Renal pelvis (tissue), 12 donors: ENCODE data around the gene GPR137B. TPM values are rescaled to one million over a fixed set of nuclear protein-coding genes. Genes with fewer than 3 reads are reported as not detected.

ENCODE experiments used
- DNase-seq: peaks from one replicate; pipeline ENCODE4 v3.0.0-alpha.2; 2013
- long read RNA-seq, 16 experiments: transcript quantifications; one replicate each; lab custom pipeline, GENCODE V29; 2026
- polyA plus RNA-seq, 3 donors: library from polyadenylated mRNA; unstranded; fragments of 120-200 nt; gene quantifications; one replicate each; pipeline ENCODE4 v1.2.1, GENCODE V29; 2013; ENCODE audit not compliant: insufficient read length in 3 of 3

Gene GPR137B, protein sequence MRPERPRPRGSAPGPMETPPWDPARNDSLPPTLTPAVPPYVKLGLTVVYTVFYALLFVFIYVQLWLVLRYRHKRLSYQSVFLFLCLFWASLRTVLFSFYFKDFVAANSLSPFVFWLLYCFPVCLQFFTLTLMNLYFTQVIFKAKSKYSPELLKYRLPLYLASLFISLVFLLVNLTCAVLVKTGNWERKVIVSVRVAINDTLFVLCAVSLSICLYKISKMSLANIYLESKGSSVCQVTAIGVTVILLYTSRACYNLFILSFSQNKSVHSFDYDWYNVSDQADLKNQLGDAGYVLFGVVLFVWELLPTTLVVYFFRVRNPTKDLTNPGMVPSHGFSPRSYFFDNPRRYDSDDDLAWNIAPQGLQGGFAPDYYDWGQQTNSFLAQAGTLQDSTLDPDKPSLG
- polyA plus RNA-seq = 10 to 100 TPM; 36.5 to 38.7 (median 37.7) TPM
- long read RNA-seq, donor 1, transcript GPR137B-202 (7 exons, 2,042 nt) = major isoform, 6 of 6 reads
- long read RNA-seq, donor 1, partial matches to known transcripts = 0 of 6 reads
- long read RNA-seq, donor 1, other reads (novel, unspliced or antisense) = 0 of 6 reads
- long read RNA-seq, donor 2, transcript GPR137B-202 (7 exons, 2,042 nt) = major isoform, 14 of 14 reads
- long read RNA-seq, donor 2, partial matches to known transcripts = 0 of 14 reads
- long read RNA-seq, donor 2, other reads (novel, unspliced or antisense) = 0 of 14 reads
- long read RNA-seq, donor 3, transcript GPR137B-202 (7 exons, 2,042 nt) = major isoform, 7 of 7 reads
- long read RNA-seq, donor 3, partial matches to known transcripts = 0 of 7 reads
- long read RNA-seq, donor 3, other reads (novel, unspliced or antisense) = 0 of 7 reads
- long read RNA-seq, donor 4, partial matches to known transcripts = 0 of 3 reads
- long read RNA-seq, donor 4, other reads (novel, unspliced or antisense) = 0 of 3 reads
- long read RNA-seq, donor 5, partial matches to known transcripts = 0 of 1 reads
- long read RNA-seq, donor 5, other reads (novel, unspliced or antisense) = 0 of 1 reads
- long read RNA-seq, donor 6, transcript GPR137B-202 (7 exons, 2,042 nt) = major isoform, 5 of 11 reads
- long read RNA-seq, donor 6, partial matches to known transcripts = 6 of 11 reads
- long read RNA-seq, donor 6, other reads (novel, unspliced or antisense) = 0 of 11 reads
- long read RNA-seq, donor 7, transcript GPR137B-202 (7 exons, 2,042 nt) = major isoform, 11 of 11 reads
- long read RNA-seq, donor 7, partial matches to known transcripts = 0 of 11 reads
- long read RNA-seq, donor 7, other reads (novel, unspliced or antisense) = 0 of 11 reads
- long read RNA-seq, donor 8, partial matches to known transcripts = 0 of 1 reads
- long read RNA-seq, donor 8, other reads (novel, unspliced or antisense) = 0 of 1 reads
- long read RNA-seq, donor 9, transcript GPR137B-202 (7 exons, 2,042 nt) = major isoform, 16 of 16 reads
- long read RNA-seq, donor 9, partial matches to known transcripts = 0 of 16 reads
- long read RNA-seq, donor 9, other reads (novel, unspliced or antisense) = 0 of 16 reads
- long read RNA-seq, donor 10, transcript GPR137B-202 (7 exons, 2,042 nt) = major isoform, 10 of 15 reads
- long read RNA-seq, donor 10, partial matches to known transcripts = 5 of 15 reads
- long read RNA-seq, donor 10, other reads (novel, unspliced or antisense) = 0 of 15 reads
- long read RNA-seq, donor 11, transcript GPR137B-202 (7 exons, 2,042 nt) = major isoform, 5 of 5 reads
- long read RNA-seq, donor 11, partial matches to known transcripts = 0 of 5 reads
- long read RNA-seq, donor 11, other reads (novel, unspliced or antisense) = 0 of 5 reads
- long read RNA-seq, donor 12, transcript GPR137B-202 (7 exons, 2,042 nt) = major isoform, 13 of 58 reads
- long read RNA-seq, donor 12, partial matches to known transcripts = 45 of 58 reads
- long read RNA-seq, donor 12, other reads (novel, unspliced or antisense) = 0 of 58 reads
- long read RNA-seq, donor 13, partial matches to known transcripts = 0 of 3 reads
- long read RNA-seq, donor 13, other reads (novel, unspliced or antisense) = 0 of 3 reads
- long read RNA-seq, donor 14 = 0 reads
- long read RNA-seq, donor 15, transcript GPR137B-202 (7 exons, 2,042 nt) = major isoform, 6 of 6 reads
- long read RNA-seq, donor 15, partial matches to known transcripts = 0 of 6 reads
- long read RNA-seq, donor 15, other reads (novel, unspliced or antisense) = 0 of 6 reads
- long read RNA-seq, donor 16, transcript GPR137B-202 (7 exons, 2,042 nt) = major isoform, 8 of 8 reads
- long read RNA-seq, donor 16, partial matches to known transcripts = 0 of 8 reads
- long read RNA-seq, donor 16, other reads (novel, unspliced or antisense) = 0 of 8 reads

DNA sequence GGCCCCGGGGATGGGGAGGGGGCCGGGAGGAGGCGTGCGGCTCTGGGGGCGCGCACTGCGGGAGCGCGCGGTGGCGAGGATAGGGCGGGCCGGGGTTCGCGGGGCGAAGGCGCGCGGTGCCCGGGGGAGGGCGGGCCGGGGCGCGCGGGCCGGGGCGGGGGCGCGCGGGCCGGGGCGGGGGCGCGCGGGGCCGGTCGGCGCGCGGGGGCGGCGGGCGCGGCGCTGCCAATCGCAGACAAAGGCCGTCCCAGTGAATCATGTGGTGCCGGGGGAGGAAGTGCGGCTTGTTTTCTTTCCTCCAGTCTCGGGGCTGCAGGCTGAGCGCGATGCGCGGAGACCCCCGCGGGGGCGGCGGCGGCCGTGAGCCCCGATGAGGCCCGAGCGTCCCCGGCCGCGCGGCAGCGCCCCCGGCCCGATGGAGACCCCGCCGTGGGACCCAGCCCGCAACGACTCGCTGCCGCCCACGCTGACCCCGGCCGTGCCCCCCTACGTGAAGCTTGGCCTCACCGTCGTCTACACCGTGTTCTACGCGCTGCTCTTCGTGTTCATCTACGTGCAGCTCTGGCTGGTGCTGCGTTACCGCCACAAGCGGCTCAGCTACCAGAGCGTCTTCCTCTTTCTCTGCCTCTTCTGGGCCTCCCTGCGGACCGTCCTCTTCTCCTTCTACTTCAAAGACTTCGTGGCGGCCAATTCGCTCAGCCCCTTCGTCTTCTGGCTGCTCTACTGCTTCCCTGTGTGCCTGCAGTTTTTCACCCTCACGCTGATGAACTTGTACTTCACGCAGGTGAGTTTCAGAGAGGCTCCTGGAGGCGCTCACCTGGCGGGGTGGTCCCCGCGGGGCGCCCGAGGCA lies at the start of gene GPR137B:
Gene GPR137B (plus strand): TSS at position 287 of the 851 bp plus-strand sequence. CDS start 84 bp downstream, at position 371.
- DNase-seq = no peak

DNA sequence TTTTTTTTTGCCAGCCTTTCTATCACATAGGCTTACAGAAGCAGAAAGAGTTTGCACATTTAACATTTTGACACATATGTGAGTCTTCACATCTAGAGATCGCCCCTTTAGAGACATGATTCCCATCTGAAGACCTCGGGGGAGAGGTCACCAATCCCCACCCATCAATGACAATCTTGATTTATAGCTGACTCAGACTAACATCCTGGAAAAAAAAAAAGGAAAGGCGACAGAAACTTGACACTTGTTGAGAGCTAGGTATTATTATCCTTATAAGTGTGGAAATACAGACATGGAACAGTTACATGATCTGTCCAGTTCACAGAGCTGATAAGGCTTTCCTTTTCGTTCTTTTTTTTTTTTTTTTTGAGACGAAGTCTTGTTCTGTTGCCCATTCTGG lies 49.4 kb upstream of the GPR137B start:
- no peak for DNase-seq

DNA sequence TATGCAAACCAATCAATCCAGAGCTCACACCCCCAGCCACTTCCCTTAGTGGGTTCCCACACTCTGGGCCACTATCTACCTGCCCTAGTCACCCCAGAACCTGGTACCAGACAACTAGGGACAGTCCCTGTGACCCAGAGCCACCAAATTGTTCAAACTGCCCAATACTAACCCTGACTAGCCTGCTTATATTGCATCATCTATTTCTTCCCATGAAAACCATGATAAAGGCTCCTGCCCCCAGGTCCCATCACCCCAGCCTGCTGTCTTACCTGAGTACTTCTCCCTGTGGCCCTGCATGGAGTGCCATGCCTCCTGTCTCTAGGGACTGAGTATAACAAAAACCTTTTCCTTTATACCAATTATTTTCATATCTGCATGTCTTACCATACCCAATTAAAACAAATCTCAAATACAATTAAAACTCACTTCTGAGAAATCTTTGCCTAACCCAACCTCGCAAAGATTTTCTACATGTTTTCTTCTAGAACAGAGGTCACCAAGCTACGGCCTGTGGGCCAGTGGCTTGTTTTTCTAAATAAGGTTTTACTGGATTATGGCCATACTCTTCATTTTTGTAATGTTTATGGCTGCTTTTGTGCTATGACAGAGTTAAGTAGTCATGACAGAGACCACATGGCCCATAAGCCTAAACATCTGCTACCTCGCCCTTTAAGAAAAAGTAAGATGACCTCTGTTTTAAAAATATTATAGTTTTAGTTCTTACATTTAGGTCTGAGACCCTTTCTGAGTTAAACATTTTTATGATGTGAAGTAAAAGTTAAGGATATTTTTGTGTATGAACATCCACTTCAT lies 46.4 kb upstream of the GPR137B start:
- DNase-seq = no peak

DNA sequence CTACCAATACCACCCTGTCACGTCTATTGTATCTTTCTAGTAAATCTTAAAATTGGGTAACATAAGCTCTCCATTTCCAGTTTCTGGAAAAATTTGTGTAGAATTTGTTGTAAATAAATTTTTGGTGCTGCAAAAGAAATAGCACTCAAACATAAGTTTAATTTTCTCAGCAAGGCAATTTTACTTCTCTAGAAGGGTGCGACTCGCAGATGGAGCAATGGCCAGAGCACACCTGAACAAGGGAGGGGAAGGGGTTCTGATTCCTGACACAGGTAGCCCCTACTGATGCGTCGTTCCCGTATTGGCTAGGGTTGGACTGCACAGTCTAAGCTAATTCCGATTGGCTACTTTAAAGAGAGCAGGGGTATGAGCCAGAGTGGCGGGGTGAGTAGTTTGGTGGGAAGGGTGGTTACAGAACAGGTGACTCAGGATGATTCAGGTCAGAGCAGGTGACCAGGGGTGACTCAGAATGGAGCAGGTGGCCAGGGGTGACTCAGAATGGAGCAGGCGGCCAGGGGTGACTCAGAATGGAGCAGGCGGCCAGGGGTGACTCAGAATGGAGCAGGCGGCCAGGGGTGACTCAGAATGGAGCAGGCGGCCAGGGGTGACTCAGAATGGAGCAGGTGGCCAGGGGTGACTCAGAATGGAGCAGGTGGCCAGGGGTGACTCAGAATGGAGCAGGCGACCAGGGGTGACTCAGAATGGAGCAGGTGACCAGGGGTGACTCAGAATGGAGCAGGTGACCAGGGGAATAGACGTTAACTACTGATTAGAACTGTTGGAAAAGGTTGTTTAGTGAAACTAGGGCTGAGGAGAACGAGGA lies 45.5 kb upstream of the GPR137B start:
- DNase-seq = peak; percentile 66

DNA sequence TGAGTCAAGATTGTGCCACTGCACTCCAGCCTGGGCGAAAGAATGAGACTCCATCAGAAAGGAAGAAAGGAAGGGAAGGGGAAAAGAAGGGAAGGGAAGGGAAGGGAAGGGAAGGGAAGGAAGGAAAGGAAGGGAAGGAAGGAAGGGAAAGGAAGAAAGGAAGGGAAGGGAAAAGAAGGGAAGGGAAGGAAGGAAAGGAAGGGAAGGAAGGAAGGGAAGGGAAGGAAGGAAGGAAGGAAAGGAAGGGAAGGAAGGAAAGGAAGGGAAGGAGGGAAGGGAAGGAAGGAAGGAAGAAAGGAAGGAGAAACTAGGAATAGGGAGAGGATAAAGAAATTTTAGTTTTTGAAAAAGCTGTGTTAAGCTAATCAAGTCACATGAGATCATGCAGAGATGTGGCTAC lies 44.1 kb upstream of the GPR137B start:
- no peak for DNase-seq

DNA sequence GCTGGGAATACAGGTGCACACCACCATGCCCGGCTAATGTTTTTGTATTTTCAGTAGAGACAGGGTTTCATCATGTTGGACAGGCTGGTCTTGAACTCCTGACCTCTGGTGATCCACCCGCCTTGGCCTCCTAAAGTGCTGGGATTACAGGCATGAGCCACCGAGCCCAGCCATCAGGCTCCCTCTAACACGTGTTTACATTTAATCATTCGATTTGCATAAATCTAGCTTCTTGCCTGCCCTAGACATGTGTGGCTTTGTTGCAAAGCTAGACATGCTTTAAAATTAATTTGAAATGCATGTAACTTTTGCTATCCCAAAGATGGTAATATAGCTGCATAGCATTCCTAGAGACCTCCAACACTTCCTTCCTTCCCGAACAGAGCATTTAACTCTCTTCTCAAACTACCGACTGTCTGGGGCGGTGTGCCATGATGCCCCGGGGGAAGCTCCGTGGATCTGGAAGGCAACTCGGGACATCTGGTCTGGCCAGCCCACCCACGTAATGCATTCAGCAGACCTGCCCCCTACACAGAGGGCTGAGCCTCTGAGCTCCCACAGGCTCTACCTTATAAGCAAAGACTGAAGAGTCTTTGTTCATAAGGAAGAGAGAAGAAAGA lies 42.9 kb upstream of the GPR137B start:
- DNase-seq = no peak

DNA sequence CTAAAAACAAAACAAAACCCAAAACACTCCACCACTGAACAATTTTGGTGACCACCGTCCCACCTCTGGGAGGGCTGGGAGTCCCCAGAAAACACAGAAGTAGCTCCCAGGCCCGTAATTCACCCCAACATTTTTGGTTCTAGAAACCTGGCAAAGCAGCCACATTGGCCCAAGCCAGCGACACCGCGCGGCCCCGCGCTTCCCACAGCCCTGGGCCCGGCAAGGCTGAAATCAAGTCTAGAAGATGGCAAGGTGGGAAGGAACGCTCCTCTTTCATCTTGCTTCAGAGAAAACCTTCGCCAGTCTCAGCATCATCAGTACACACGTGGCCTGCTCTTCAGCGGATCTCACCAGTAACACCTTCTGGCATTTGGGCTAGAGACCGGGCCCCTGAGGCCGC lies 41.5 kb upstream of the GPR137B start:
- no peak for DNase-seq

DNA sequence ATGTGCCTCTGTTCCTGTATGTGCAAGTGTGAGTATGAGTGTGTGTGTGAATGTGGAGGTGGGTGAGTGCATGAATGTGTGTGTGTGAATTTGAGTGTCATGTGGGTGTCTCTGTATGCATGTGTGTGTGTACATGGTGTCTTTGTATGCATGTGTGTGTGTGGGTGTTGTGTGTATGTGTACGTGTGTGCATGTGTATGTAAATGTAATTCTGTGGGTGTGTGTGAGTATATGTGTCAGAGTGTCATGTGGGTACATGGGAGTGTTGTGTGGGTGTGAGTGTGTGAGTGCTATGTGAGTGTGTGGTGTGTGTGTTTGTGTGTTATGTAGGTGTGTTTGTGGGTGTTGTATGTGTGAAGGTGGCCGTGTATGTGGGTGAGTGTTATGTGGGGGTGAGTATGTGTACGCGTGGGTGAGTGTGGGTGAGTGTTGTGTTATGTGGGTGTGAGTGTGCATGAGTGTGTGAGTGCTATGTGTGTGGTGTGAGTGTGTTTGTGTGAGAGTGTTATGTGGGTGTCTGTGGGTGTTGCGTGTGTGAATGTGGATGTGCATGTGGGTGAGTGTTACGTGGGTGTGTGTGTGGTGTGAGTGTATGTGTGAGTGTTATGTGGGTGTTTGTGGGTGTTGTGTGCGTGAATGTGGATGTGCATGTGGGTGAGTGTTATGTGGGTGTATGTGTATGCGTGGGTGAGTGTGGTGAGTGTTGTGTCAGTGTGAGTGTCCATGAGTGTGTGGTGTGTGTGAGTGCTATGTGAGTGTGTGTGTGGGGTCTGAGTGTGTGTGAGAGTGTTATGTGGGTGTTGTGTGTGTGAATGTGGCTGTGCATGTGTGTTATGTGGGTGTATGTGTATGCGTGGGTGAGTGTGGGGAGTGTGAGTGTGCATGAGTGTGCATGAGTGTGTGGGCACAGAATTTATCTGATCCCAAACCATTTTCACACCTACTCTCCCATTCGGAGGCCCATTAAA lies 40.8 kb upstream of the GPR137B start:
- DNase-seq = no peak

DNA sequence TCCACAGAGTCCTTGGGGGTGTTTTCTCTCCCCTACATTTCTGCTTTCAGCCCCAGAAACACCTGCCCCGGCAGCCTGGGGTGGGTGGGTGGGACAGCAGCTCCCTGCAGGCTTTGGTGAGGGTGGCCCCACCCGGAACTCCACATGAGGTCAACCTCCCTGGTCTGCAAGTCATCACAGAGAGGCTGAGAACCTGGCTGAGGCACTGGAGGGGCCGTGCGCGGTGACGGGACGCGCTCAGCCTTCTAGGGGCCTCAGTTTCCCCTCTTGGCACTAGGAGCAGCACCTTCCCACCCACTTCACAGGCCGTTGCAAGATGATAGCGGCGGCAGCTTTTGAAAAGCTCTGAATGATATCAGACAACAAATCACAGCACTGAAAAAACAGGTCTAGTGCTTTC lies 39.7 kb upstream of the GPR137B start:
- DNase-seq = no peak

DNA sequence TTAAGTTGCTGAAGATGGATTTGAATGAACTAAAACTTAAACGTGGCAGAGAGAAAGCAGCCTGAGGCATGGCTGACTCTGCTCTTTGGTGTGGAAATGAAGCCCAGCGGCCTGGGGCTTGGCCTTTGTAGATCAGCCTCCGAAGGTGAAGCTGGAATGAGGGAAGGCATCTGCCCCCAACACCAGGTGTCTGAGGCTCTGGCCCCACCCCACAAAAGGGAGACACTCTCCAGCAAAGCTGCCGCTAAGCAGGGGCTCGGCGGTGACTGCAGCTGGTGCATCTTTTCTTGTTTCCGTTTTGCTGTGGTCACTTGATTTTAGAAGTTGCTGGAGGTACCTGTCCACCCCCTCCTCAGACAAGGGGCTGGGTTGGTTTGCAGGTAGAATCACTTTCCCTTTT lies 39.3 kb upstream of the GPR137B start:
- DNase-seq = no peak

DNA sequence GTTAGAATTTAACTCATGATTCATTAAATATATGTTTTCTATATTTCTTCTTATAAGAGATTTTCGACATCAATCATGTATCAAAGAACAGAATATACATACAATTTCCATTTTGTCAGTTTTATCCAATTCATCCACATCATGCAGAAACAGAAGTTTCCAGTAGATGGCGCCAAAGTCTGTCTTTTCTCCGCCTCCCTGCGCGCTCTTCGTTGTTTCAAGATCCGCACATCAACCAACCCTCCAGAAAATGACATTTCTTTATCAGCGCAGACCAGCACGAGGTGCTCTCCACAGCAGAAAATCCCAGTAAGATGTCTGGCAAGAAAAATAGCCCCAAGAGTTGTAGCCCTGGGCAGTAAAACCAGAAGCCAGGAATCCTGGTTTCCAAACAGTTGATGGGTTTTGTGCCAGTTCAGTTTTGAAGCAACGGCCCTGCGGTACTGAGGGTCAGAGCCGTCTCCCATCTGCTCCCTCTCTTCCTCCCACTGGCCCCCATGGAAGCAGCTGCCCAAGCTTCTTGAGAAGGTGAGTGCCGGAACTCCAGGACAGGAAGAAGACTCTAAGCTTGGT lies 38.6 kb upstream of the GPR137B start:
- DNase-seq = peak; percentile 56

DNA sequence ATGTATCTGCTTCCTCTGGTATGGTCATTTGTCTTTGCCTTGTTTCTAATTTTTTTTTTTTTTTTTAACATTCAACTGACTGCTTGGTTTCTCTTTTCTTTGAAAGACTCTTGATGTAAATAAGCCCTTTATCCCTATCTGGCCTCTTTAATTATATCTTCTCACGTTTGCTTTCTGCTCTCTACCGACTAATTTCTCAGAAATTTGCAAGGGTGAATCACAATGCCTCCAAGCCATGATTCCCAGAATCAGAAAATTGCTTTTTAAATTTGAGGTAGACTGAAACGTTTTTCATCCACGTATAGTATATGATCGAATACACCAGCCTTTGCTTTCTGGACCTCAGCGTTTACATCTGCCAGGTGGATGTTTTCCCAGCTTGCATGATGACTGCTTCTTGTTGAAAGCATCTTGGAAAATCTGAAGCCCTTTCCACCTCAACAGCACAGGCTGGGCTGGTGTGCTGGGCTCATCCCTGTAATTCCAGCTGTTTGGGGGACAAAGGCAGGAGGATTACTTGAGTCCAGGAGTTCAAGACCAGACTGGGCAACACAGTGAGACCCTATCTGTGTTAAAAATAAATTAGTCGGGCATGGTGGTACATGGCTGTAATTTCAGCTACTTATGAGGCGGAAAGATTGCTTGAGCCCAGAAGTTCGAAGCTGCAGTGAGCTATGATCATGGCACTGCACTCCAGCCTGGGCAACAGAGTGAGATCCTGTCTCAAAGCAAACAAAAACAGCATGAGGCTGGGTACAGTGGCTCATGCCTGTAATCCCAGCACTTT lies 35.0 kb upstream of the GPR137B start:
- no peak for DNase-seq

DNA sequence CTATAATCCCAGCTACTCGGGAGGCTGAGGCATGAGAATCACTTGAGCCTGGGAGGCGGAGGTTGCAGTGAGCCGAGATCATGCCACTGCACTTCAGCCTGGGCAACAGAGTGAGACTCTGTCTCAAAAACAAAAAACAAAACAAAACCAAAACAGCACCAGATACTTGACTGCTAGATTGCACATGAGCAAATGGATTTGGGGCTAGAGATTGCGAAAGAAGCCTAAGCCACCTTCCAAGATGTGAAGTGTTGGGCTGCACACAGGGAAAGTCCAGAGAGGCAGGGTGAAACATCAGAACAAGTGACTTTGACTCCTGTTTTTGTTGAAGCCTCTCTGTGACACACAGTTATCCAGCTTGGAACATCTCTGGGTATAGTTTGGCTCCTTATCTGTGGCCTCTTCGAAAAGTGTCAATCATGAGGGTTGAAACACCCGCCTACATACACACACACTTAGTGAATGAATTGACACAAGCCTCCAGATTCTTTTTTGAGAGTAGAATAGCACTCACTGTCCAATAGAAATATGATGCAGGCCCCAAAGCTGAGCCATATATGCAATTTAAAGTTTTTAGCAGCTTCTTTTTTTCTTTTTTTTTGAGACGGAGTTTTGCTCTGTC lies 34.2 kb upstream of the GPR137B start:
- no peak for DNase-seq
